Effector CD8-positive, alpha-beta T cell (primary cell): ENCODE measurements around the gene GJC3.
A peak's percentile ranks its signal among the peaks of the same experiment; 100 is the strongest.
"Not testable (repeated sequence)": the region's sequence is repeated elsewhere in the genome, so short reads cannot be mapped to it uniquely, and the experiment has no call there.

Source experiments
- DNase-seq: peaks from one replicate; lab custom pipeline; 2025; lab: John Stamatoyannopoulos, UW
- total RNA-seq, 4 experiments: gene quantifications; one replicate each; lab custom pipeline; 2026; lab: John Stamatoyannopoulos, UW

GJC3 gene
- total RNA-seq = 0 reads per million in 4 experiments

- DNase-seq = peak; percentile 2
These were observed at the start of gene GJC3 for GRCh38 chr7:99928994-99929729. Gene GJC3 (minus strand): TSS chr7:99929620. CDS start chr7:99929620, 0 bp downstream.

- DNase-seq = no peak
These were observed 47.2 kb upstream of the GJC3 start for GRCh38 chr7:99976626-99977025.

- no peak for DNase-seq
These were observed 46.5 kb upstream of the GJC3 start, which contains the start of gene AZGP1 for GRCh38 chr7:99975782-99976521. Gene AZGP1 (minus strand): TSS chr7:99976031. CDS start chr7:99976020, 11 bp downstream.

- no peak for DNase-seq
These were observed 45.3 kb upstream of the GJC3 start for GRCh38 chr7:99974681-99975080.

GRCh38 chr7:99973817-99974216 is 44.4 kb upstream of the GJC3 start:
- DNase-seq = not testable (repeated sequence)

- DNase-seq = no peak
These were observed 41.8 kb upstream of the GJC3 start for GRCh38 chr7:99971242-99971641.

GRCh38 chr7:99969813-99970212 is 40.4 kb upstream of the GJC3 start:
- not testable (repeated sequence) for DNase-seq

- DNase-seq = no peak
These were observed 39.9 kb upstream of the GJC3 start for GRCh38 chr7:99969298-99969697.

- no peak for DNase-seq
These were observed 29.3 kb upstream of the GJC3 start for GRCh38 chr7:99958564-99959227.

- DNase-seq = no peak
These were observed 25.8 kb upstream of the GJC3 start for GRCh38 chr7:99955247-99955646.

- DNase-seq = not testable (repeated sequence)
These were observed 25.2 kb upstream of the GJC3 start for GRCh38 chr7:99954643-99955042.

GRCh38 chr7:99953649-99954048 is 24.2 kb upstream of the GJC3 start:
- DNase-seq = no peak

GRCh38 chr7:99952649-99953048 is 23.2 kb upstream of the GJC3 start:
- DNase-seq = not testable (repeated sequence)

- not testable (repeated sequence) for DNase-seq
These were observed 21.4 kb upstream of the GJC3 start for GRCh38 chr7:99950819-99951218.

GRCh38 chr7:99949645-99950228 is 20.3 kb upstream of the GJC3 start:
- DNase-seq = no peak

GRCh38 chr7:99947608-99948007 is 18.2 kb upstream of the GJC3 start:
- DNase-seq = no peak

- DNase-seq = no peak
These were observed 15.2 kb upstream of the GJC3 start for GRCh38 chr7:99944497-99945070.

GRCh38 chr7:99943641-99944496 is 14.4 kb upstream of the GJC3 start:
- DNase-seq = no peak

- DNase-seq = no peak
These were observed 8.9 kb upstream of the GJC3 start for GRCh38 chr7:99938296-99938695.

- not testable (repeated sequence) for DNase-seq
These were observed 5.6 kb upstream of the GJC3 start for GRCh38 chr7:99935009-99935408.

- no peak for DNase-seq
These were observed 956 bp upstream of the GJC3 start for GRCh38 chr7:99930376-99930775.
